GM11168 (cell line): ENCODE data around the gene ACAD8.

Experiments
- in situ Hi-C: fragments of 300-500 bp; cut with MboI; formaldehyde crosslinking; loops from one replicate; pipeline ENCODE4 v1.12.0; 2022; ENCODE audit warnings: low sequenced_read_pairs; ENCODE audit not compliant: unreplicated experiment

Gene ACAD8

DNA sequence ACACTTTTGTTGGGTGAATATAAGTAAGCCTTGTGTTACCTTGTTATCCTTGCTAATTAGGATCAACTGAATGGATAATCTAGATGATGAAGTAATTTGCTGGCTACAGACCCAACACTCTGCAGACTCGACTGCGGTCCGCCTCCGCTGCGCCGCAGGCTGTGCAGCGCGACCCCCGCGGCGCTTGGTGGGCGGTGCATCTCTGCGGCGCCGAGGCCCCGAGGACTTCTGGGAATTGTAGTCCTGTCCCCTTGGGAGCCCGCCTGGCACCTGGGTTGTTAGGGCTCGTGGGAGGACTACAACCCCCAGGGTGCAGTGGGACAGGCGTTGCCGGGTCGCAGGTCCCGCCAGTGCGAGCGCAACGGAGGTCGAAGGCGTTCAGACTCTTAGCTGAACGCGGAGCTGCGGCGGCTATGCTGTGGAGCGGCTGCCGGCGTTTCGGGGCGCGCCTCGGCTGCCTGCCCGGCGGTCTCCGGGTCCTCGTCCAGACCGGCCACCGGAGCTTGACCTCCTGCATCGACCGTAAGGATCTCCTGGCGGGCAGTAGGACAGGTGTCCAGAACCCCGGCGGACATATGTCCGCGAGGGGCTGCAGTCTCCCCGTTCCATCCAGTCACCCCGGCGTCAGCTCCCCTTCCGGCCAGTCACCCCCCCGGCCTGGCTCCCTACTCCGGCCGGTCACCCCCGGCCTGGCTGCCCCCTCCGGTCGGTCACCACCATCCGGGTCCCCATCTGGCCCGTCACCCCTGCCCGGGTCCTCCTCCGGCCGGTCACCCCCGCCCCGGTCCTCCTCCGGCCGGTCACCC lies at the start of gene ACAD8, which contains the start of gene THYN1:
ACAD8 (plus strand) TSS at position 381 of the 806 bp plus-strand sequence; CDS start at position 414, 33 bp downstream.
THYN1 (minus strand) TSS at position 165 of the 806 bp plus-strand sequence. CDS start 470 bp downstream, outside the sequence.
- in situ Hi-C loops, result no loop called here

DNA sequence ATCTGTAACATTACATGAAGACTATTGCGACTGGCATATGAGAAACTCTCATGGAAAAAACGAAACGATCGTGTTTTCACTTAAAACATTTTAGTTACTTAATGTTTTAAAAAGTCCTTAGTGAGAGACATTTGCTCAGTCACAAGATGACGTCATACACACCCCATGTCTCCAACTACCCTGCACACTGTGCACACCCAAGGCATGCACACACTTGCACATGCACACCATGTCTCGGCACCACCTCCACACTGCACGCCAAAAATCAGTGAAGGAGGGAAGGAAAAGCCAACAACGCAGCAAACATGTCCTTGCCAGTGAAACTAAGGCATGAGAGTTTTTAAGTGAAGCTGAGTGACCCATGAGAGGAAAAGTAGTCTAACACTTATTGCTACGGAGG lies 47.6 kb upstream of the ACAD8 start:
- in situ Hi-C loops, result no loop called here

DNA sequence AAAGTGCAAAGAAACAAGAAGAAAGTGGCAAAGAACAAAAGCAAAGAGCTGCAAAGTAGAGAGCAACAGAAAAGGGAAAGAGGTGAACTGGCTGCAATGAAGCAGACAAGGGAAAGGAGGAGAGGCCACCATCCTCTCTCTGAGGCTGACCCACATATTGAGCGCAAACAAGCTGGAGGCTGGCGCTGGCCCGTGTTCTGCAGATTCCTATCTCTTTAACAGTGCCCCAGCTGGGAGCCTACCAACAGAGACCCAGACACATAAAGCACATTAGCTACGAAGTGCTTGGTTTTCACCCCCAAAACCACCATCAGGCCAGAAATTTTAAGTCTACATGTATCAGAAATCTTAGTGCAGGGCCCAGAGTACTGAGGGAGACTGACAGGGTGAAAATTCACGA lies 47.2 kb upstream of the ACAD8 start:
- in situ Hi-C loops, result no loop called here

DNA sequence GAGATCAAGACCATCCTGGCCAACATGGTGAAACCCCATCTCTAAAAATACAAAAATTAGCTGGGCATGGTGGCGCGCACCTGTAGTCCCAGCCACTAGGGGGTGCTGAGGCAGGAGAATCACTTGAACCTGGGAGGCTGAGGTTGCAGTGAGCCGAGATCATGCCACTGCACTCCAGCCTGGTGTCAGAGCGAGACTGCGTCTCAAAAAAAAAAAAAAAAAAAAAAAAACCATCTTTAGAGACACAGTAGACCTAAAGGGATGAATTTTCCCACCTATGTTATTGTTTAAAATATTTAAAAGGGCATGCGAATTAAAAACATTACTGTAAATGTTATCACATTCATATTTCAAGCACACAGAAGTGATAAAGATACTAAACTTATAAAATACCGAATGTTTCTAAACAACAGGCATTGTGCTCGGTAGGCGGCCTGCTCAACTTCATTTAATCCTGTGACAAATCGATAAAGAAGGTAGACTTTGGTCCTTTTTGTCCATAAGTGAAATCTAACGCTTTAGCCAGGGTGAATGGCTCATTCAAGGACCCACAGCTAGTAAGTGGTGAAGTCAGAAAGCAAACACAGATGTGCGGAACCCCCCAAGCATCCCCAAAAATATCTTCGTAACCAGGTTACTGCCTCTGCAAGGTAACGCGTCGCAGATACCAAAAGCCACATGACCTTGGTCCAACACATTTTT lies 45.7 kb upstream of the ACAD8 start:
- in situ Hi-C loops, result no loop called here

DNA sequence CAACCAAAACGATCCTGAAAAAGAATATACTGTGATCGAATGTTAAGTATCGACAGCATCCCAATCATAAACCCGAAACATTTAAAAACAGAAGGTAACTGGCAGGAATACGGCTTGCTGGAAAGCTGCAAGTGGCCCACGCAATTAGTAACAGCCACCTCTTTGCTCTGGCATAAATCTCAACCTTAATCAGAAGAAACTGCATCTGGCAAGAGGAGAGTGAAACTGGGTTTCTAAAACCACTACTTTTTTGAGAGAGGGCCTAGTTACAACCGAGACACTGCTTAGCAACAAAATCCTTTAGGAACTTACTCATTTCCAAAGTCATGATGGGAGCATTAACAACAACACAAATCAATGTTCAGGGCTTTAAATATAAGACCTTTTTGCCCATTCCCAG lies 37.5 kb upstream of the ACAD8 start:
- in situ Hi-C loops, result no loop called here

DNA sequence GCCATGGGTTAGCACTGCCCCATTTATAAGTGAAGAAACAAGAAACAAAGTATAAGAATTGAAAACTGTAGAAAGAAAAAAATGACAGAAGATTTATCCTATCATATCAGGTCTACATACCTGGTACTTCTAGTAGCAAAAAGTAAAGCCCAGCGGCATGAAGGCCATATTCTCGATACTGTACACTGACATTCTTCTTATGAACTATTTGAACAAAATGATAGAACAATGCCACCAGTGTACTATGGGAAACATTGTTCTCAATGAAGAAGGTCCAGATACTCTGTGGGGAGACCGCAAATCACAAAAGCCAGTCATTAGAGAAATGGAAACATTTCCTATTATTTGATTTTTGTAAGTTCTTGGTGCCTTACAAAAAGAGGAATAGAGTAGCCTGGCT lies 36.6 kb upstream of the ACAD8 start:
- in situ Hi-C loops, result no loop called here

DNA sequence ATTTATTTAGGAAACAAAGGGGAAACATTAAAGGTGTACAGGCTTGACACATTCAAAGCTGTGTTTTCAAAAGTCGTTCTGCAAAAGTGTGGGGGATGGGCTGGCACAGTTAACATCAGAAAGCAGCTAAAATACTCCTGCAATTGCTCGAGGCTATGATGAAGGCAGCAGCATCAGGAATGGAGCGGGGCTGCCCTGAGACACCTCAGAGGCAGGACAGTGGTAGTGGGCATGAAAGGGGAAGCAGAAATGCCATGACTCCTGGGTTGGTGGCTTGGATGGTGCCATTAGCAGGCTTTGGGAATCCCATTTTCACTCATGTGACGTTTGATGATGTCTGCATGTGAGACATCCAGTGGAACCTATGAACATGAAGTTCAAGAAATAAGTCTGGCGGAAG lies 30.2 kb upstream of the ACAD8 start:
- in situ Hi-C loops, result no loop called here

DNA sequence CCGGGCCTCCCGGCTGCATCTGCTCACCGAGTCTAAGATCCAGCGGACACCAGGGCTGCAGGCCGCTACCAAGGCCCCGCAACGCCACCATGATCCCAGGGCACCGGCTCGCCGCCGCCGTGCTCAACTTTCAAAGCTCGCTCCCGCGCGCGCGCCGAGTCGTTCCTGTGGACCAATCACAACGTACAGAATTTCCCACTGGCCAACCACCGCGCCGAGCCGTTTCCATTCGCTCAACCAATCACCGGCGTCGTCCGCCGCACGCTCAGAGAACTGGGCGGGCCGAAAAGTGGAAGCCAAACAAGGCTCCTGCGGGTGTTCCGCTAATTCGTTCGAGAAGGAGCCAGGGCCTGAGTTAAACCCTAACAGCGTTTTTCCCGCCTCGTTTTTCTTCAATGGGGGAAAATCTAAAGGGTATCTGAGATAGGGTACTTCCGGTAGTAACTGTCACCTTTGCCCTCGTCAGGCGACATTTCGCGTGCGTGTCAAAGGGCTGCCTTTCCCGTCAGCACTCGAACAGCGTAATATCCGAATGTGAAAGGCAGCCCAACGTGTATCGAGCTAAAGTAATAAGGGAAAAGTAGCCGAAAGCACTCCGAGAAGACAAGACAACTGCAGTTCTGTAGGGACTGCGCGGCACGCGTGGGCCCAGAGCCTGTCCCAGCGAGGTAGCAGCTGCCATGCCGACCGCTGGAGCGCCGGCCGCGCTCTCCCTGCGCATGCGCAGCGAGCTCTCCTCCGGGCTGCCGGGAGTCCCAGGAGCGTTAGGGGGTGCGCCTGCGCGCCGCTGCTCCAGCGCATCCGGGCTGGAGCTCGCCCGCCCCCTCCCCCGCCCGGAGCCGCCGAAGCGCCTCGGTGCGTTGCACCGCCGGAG lies 29.3 kb upstream of the ACAD8 start, which contains the start of the genes NCAPD3 and VPS26B:
NCAPD3 (minus strand) TSS at position 132 of the 874 bp plus-strand sequence; CDS start at position 91, 41 bp downstream.
VPS26B (plus strand) TSS at position 836 of the 874 bp plus-strand sequence. CDS start 452 bp downstream, outside the sequence.
- in situ Hi-C loops, result no loop called here

DNA sequence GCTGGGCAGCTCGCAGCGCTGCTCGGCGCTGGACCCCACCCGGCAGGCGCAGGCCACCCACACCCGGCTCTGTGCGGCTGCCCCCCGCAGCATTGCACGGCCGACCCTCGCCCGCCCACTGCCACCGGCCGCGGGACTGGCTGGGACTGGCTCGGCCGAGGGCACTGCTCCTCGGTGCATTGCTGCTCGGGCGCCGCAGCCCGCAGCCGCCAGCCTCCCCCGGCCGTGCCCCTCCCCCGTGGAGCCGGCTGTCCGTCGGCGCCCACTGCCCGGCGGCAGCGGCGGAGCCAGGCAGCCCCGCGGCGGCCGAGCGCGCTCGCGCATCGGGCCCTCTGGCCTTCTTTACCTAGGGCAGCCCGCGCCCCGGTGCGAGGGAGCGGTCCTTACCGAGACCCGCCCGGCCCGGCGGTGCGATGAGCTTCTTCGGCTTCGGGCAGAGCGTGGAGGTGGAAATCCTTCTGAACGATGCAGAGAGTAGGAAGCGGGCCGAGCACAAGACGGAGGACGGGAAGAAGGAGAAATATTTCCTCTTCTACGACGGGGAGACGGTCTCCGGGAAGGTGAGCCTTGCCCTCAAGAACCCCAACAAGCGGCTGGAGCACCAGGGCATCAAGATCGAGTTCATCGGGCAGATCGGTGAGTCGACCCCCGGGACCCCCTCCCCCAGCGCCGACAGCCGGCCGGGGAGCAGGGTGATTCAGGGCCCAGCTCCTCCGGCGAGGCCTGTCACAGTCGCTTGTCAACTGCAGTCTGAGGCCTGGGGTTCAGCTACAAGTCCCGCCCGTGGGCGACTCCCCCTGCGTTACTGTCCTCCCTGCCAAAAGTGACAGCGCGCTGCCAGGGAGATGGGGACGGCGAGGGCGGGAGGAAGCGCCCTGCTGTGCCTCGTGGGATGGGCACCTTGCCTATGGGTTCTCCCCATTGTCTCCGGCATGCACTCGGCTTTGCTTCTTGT lies 28.4 kb upstream of the ACAD8 start:
- in situ Hi-C loops, result no loop called here

DNA sequence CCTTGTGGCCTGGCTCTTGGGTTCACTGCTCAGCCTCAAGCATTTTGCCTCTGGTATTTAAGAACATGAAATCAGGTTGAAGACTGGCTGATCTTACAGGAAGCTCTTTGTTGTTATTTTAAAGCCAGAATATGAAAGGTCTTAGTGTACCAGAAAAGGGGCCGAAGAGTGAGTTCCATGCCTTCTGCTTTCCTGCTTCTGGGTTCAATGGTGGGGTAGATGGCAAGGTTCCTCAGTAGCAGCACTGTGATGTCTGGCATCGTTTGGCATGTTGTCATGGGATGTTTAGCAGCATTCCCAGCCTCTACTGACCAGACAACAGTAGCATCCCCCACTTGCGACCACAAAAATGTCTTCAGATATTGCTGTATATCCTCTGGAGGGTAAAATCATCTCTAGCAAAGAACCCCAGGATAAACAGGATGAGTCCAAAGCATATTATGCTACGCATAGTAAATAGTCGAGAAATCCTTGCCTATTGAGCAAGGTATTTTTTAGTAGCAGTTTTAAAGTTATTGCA lies 26.5 kb upstream of the ACAD8 start:
- in situ Hi-C loops, result no loop called here

DNA sequence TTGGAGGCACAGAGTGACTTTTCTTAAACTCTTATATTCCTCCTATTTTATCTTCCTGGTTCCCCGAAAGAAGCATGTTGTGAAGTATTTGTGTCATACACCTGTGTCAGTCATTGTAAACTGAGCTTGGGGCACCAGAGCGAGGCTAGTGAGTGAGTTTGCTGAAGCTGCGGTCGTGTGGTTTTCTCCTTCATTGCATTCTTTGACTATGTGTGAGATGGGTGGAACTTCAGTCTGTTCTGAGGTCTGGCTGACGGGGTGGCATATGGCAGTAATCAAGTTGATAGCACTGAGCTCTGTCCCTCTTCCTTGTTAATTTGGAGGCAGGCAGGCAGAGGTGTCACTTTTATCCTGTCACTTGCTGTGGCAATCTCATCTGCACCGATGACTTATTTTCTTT lies 24.7 kb upstream of the ACAD8 start:
- in situ Hi-C loops, result no loop called here

DNA sequence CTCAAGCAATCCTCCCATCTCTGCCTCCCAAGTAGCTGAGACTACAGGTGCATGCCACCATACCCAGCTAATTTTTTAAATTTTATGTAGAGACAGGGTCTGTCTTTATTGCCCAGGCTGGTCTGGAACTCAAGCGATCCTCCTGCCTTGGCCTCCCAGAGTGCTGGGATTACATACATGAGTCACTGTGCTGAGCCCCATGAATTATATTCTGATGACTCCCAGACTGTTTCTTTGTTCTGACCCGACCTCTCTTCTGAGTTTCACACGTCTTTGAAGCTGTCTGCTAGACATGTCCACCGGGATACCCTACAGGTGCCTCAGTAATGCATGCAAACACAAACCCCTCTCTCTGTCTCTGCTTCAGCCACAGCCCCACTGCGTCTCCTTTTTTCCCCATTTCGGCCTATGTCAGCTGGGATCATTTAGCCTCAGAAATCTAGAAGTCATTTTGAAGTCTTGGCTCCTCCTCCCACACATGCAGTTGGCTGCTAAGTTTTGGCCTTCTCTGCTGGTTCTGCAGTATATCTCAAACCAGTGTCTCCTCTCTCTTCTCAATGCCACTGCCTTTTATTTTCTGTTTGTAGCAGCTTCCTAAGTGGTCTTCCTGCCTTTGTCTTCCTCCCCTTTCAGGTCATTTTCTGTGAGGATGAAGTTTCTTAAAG lies 24.1 kb upstream of the ACAD8 start:
- in situ Hi-C loops, result no loop called here

DNA sequence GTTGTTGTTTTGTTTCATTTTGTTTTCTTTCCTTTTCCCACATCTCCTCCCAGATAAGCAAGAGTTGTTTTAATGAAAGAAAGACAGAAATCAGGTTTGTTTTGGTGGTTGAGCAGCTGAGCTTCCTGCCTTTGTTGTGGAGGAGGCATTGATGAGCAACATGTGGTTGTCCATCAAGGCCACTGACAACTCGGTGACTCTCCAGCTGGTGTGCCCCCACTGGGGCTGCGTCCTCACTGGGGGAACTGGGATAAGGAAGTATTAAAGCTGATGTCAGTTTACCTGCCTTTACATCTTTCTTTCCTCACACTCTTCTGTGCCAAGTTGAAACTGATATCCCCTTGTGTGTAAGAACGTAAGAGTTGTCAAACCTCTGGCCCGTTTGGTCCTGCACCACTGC lies 23.0 kb upstream of the ACAD8 start:
- in situ Hi-C loops, result no loop called here

DNA sequence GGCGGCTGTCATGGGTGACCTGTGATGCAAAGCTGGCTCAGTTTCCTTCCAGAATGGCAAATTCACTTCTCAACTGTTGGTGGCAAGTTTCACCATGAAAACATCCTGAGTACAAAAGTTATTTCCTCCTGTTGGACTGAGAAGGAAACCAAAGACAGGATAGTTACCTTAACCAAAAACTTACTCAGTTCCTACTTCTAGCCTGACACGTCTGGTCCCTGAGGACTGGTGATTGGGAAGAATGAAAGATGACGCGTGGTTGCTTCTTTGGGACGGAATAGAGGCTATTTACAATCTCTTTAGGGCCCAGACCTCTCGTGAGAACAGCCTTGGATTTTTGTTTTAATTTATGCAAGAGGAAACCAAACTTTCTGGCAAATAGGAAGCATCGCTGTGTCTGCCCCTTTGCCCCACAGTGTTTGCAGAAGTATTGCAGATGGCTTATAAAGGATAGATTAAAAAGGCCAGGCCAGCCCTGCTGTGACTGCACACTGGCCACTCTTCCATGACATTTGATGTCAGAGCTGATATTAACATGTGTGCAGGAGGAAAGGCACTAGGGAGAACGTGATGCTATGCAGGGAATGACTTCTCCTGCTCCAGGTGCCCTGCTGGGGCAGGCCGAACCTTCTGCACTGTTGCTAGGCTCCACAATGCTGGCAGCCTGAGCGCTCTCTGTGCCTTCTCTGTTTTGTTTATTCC lies 21.3 kb upstream of the ACAD8 start:
- in situ Hi-C loops, result no loop called here

DNA sequence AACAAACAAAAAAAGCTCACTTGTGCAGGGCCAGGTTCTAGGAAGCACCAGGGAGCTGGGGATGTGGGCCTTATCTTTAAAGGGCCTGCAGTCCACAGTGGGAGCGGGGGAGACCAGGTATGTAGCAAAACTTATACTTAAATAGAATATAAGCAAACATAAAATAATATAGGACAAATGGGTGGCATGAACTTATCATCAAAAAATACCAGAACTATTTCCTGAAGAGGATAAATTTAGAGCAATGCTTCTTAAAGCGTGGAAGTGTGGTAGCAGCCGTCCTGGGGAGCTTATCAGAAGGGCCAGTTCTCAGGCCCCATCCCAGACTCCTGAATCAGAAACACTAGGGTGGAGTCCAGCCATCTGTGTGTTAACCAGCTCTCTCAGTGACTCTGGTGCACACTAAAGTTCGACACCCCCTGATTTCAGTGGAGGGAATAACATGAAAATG lies 19.6 kb upstream of the ACAD8 start:
- in situ Hi-C loops, result no loop called here

DNA sequence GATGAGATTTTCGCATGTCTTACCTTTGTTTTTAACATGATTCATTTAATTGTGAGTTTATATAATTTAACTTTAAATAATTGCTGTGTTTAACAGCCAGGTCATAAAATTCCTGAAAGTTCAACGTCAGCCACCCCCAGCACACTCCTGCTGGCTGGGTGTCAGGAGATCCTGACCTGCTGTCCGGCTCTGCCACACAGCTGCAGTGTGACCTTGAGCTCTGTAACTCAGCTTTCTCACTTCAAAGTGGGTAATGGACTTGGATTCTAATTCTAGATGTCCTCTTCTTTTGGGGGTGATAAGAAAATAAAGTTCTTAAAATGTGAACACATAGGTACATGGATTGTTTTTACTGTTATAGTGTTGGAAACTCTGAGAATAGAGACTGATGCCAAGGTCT lies 18.0 kb upstream of the ACAD8 start:
- in situ Hi-C loops, result no loop called here

DNA sequence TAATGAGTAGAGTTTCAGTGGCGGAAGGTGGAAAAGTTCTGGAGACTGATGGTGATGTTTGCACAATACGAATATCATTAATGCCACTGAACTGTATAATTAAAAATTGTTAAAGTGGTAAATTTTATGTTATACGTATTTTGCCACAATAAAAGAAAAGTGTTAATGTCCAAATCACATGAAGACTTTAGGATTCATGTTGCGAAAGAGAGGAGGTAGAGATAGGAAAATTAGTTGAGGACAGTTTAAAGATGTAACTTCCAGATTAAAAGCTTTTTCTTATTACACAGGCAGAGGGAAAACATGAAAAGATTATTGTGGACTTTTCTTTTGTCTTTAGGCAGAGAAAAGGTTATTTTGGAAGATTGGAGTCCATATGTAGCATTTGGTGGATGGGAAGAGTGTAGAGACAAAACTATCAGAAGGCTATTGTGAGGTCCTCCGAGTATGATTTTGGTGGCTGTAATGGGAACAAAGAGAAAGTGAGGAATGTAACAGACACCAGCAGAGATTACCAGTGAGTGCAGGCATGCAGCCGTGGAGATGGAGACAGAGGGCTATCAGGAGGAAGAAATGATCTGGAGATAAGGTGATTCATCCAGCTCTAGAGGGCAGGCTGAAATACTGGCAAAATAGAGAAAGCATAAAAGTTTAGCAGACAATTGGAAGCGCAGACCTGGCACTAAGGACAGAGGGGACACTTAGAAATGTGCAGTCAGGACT lies 16.4 kb upstream of the ACAD8 start:
- in situ Hi-C loops, result no loop called here
